SK-N-SH (cell line): ENCODE measurements around the gene NAALADL2. TPM values are rescaled to one million over a fixed set of nuclear protein-coding genes. Genes with fewer than 3 reads are reported as not detected.

ENCODE experiments used
- CTCF ChIA-PET: fragments of 300-600, 350-600 bp; formaldehyde crosslinking; extraction: SDS; loops from one replicate; lab custom pipeline; 2021; lab: Yijun Ruan, JAX
- POLR2A ChIA-PET: fragments of 350-600 bp; sonication (Branson Sonifier 250); formaldehyde crosslinking; extraction: SDS; loops from one replicate; lab custom pipeline; 2020; ENCODE audit warnings: antibody characterized with exemption, inconsistent platforms; lab: Yijun Ruan, JAX
- DNase-seq: peaks from one replicate; pipeline ENCODE4 v3.0.0; 2012
- H2AFZ ChIP-seq: fragments of 200-600 bp; sonication (generic); 2 replicates; pipeline ENCODE4 v1.8.1; 2016; ENCODE audit warnings: antibody characterized with exemption, mild to moderate bottlenecking, low read depth
- H3F3A ChIP-seq: fragments of 200-600 bp; sonication (generic); replicated peaks from 2 replicates; pipeline ENCODE3; 2016; ENCODE audit warnings: antibody characterized with exemption, mild to moderate bottlenecking; ENCODE audit not compliant: insufficient read depth
- H3K27ac ChIP-seq, 2 experiments: fragments of 200-500 bp in 1 of 2; fragments of 200-600 bp in 1 of 2; sonication (Bioruptor generic) in 1 of 2; sonication (generic), shearing (Covaris generic) in 1 of 2; 2 replicates each; pipeline versions ENCODE4 v1.5.1 to v1.6.1; 2014 to 2016; ENCODE audit warnings: low read depth in 2 of 2, inconsistent platforms in 1 of 2, low read length in 1 of 2, mild to moderate bottlenecking in 1 of 2, mixed read lengths in 1 of 2
- H3K27me3 ChIP-seq: fragments of 200-600 bp; sonication (generic), shearing (Covaris generic); 2 replicates; pipeline ENCODE4 v1.6.1; 2016; ENCODE audit warnings: mixed run types; ENCODE audit not compliant: insufficient read depth
- H3K36me3 ChIP-seq, 2 experiments: fragments of 200-500 bp in 1 of 2; fragments of 200-600 bp in 1 of 2; sonication (Bioruptor generic) in 1 of 2; sonication (generic) in 1 of 2; replicated peaks in 1 of 2; 2 replicates each; pipeline versions ENCODE3 to v1.5.1; 2014 to 2016; ENCODE audit warnings: low read length in 1 of 2, mild to moderate bottlenecking in 1 of 2; ENCODE audit not compliant: insufficient read depth in 2 of 2, control insufficient read depth in 1 of 2
- H3K4me1 ChIP-seq, 2 experiments: fragments of 200-500 bp in 1 of 2; fragments of 200-600 bp in 1 of 2; sonication (Bioruptor generic) in 1 of 2; sonication (generic), shearing (Covaris generic) in 1 of 2; 2 replicates each; pipeline versions ENCODE4 v1.5.1 to v1.6.1; 2014 to 2016; ENCODE audit warnings: low read depth in 1 of 2, low read length in 1 of 2, mixed run types in 1 of 2; ENCODE audit not compliant: insufficient read depth in 2 of 2, control insufficient read depth in 1 of 2
- H3K4me2 ChIP-seq: fragments of 200-600 bp; sonication (generic), shearing (Covaris generic); 2 replicates; pipeline ENCODE4 v1.6.1; 2017; ENCODE audit warnings: mixed run types
- H3K4me3 ChIP-seq, 2 experiments: fragments of 200-500 bp in 1 of 2; fragments of 200-600 bp in 1 of 2; sonication (Bioruptor generic) in 1 of 2; sonication (generic), shearing (Covaris generic) in 1 of 2; 2 replicates each; pipeline versions ENCODE4 v1.5.1 to v1.8.1; 2014 to 2016; ENCODE audit warnings: low read depth in 2 of 2, inconsistent platforms in 1 of 2, low read length in 1 of 2, mild to moderate bottlenecking in 1 of 2, mixed read lengths in 1 of 2, moderate library complexity in 1 of 2
- H3K79me2 ChIP-seq: fragments of 200-600 bp; sonication (generic); 2 replicates; pipeline ENCODE4 v1.8.1; 2017; ENCODE audit warnings: mild to moderate bottlenecking; ENCODE audit not compliant: insufficient read depth
- H3K9ac ChIP-seq: fragments of 200-600 bp; sonication (generic); 2 replicates; pipeline ENCODE4 v1.6.1; 2017; ENCODE audit warnings: mixed run types
- H3K9me2 ChIP-seq: fragments of 200-600 bp; sonication (generic); 2 replicates; pipeline ENCODE4 v1.6.1; 2017; ENCODE audit warnings: mixed run types
- H3K9me3 ChIP-seq: fragments of 200-600 bp; sonication (generic); 2 replicates; pipeline ENCODE4 v1.6.1; 2017; ENCODE audit warnings: mixed run types, mild to moderate bottlenecking, moderate library complexity
- H4K20me1 ChIP-seq: fragments of 200-600 bp; sonication (generic); 2 replicates; pipeline ENCODE4 v1.6.1; 2017; ENCODE audit warnings: mild to moderate bottlenecking, mixed run types; ENCODE audit not compliant: insufficient read depth
- CHD2 ChIP-seq: fragments of 150-350 bp; IDR thresholded peaks from 2 replicates; pipeline ENCODE4 v1.6.1; 2018; ENCODE audit warnings: low read length; ENCODE audit not compliant: partially characterized antibody
- EZH2phosphoT487 ChIP-seq: fragments of 200-600 bp; sonication (generic); IDR thresholded peaks from 2 replicates; pipeline ENCODE4 v1.6.1; 2017; ENCODE audit warnings: low read depth, mixed run types, mild to moderate bottlenecking, antibody characterized with exemption, moderate library complexity, borderline replicate concordance
- FOSL2 ChIP-seq: IDR thresholded peaks from 2 replicates; pipeline ENCODE4 v1.4.0; 2012; ENCODE audit warnings: low read depth, mild to moderate bottlenecking, moderate library complexity, borderline replicate concordance
- FOXJ3 ChIP-seq: sonication (generic); formaldehyde crosslinking; IDR thresholded peaks from 2 replicates; pipeline ENCODE4 v1.5.1; 2020; ENCODE audit warnings: mild to moderate bottlenecking, missing genetic modification reagents
- GABPA ChIP-seq: IDR thresholded peaks from 2 replicates; pipeline ENCODE4 v1.4.0; 2012; ENCODE audit warnings: low read depth, mild to moderate bottlenecking
- MEF2A ChIP-seq: IDR thresholded peaks from 2 replicates; pipeline ENCODE4 v1.4.0; 2012; ENCODE audit warnings: low read depth, borderline replicate concordance
- MXI1 ChIP-seq: IDR thresholded peaks from 2 replicates; pipeline ENCODE4 v1.6.1; 2012; ENCODE audit warnings: mild to moderate bottlenecking, low read depth, low read length, improper control_type of control experiment
- NRF1 ChIP-seq: IDR thresholded peaks from 2 replicates; pipeline ENCODE4 v1.6.1; 2012; ENCODE audit warnings: low read depth, mild to moderate bottlenecking, low read length
- RCOR1 ChIP-seq: fragments of 150-350 bp; IDR thresholded peaks from 2 replicates; pipeline ENCODE4 v1.6.1; 2017; ENCODE audit warnings: antibody characterized with exemption, low read length
- TCF12 ChIP-seq: IDR thresholded peaks from 2 replicates; pipeline ENCODE4 v1.4.0; 2012
- YY1 ChIP-seq: IDR thresholded peaks from 2 replicates; pipeline ENCODE4 v1.4.0; 2012; ENCODE audit warnings: low read depth, mild to moderate bottlenecking
- ZBTB33 ChIP-seq: IDR thresholded peaks from 2 replicates; pipeline ENCODE4 v1.4.0; 2012; ENCODE audit warnings: low read depth, borderline replicate concordance
- WGBS: methylation state at CpG from one replicate; pipeline ENCODE4 v1.1.6; 2017; ENCODE audit warnings: low lambda C conversion rate; 5-methylcytosine and 5-hydroxymethylcytosine counted together
- polyA plus RNA-seq, 3 experiments: library from polyadenylated mRNA; depleted of rRNA; stranded (reverse); fragments of >200 nt; gene quantifications; 2 replicates each; pipeline ENCODE4 v1.2.3, GENCODE V29; 2012

NAALADL2 gene
- polyA plus RNA-seq, 1 of the 3 experiments (the other 2 are of a cell fraction): 1.2 TPM

- Histone ChIP-seq H3K9me3 (no peaks in the 10 kb centered on the region), H3K27me3 (no peaks in the 10 kb centered on the region), H3K9me2 (no peaks in the 10 kb centered on the region; the same call in 1 of the 2 replicates), H3K36me3 (no peaks in the 10 kb centered on the region), H3K9ac (no peak overlapping the region), H3K27ac (no peak overlapping the region), H3K4me3 (no peak overlapping the region), H3K4me1 (no peaks in the 10 kb centered on the region), H3K79me2 (no peaks in the 10 kb centered on the region), H3F3A (no peaks in the 10 kb centered on the region), H2AFZ (no peak overlapping the region), H3K4me2 (no peak overlapping the region), H4K20me1 (no peaks in the 10 kb centered on the region)
- no peak for DNase-seq
- WGBS: 49% methylated on average over 3 of the region's 3 CpGs
- no peak for TF ChIP-seq YY1
- no peak for TF ChIP-seq RCOR1
- TF ChIP-seq MEF2A: no peak
- no peak for TF ChIP-seq ZBTB33
- no peak for TF ChIP-seq NRF1
- no peak for TF ChIP-seq CHD2
- no peak for TF ChIP-seq MXI1
- TF ChIP-seq TCF12: no peak
- ChIA-PET CTCF (interaction anchor here (0.9 to 1.6 kb wide), 2 partner anchors 9 to 73 kb away, joined by 3 to 4 read pairs; no protein-coding TSS in a partner anchor), POLR2A (no interaction called here)
These were observed 811.4 kb downstream of the NAALADL2 start for GRCh38 chr3:175670557-175670956.

GRCh38 chr3:175672119-175672689 is 813.1 kb downstream of the NAALADL2 start:
- ChIA-PET CTCF (interaction anchor here (1.4 kb wide), 1 partner anchor 15 kb away, joined by 3 read pairs; no protein-coding TSS in a partner anchor), POLR2A (no interaction called here)
- Histone ChIP-seq H3K27ac (no peak overlapping the region), H4K20me1 (no peaks in the 10 kb centered on the region), H3K4me1 (no peaks in the 10 kb centered on the region), H3K36me3 (no peaks in the 10 kb centered on the region), H3K9me3 (no peaks in the 10 kb centered on the region), H3K79me2 (no peaks in the 10 kb centered on the region), H3K9me2 (no peaks in the 10 kb centered on the region; the same call in 1 of the 2 replicates), H3F3A (no peaks in the 10 kb centered on the region), H3K27me3 (no peaks in the 10 kb centered on the region), H3K4me3 (no peak overlapping the region), H3K9ac (no peak overlapping the region), H3K4me2 (no peak overlapping the region), H2AFZ (peak overlapping the region; percentile 22; the same call in 1 of the 2 replicates)
- DNase-seq: peak; percentile 4
- TF ChIP-seq EZH2phosphoT487 (no peak), GABPA (no peak), FOXJ3 (no peak), FOSL2 (no peak)
- 62% methylated on average over 6 of the region's 6 CpGs for WGBS
